MCF 10A (cell line): Measurements from ENCODE around the gene PKD1. TPM values are rescaled to one million over a fixed set of nuclear protein-coding genes. Genes with fewer than 3 reads are reported as not detected.

Experiments
- BruUV-seq: library from RNA; stranded (reverse); fragments of 400-500 nt; replicated peaks from 2 replicates; lab custom pipeline; 2021; lab: Mats Ljungman, UMichigan
- CTCF ChIA-PET: fragments of 300-600 bp; sonication (Branson Sonifier 250); formaldehyde crosslinking; extraction: SDS; loops from one replicate; lab custom pipeline; 2021; ENCODE audit warnings: antibody characterized with exemption, inconsistent platforms; lab: Yijun Ruan, JAX
- POLR2A ChIA-PET: fragments of 300-600, 350-650 bp; sonication (Branson Sonifier 250); formaldehyde crosslinking; extraction: SDS; loops from one replicate; lab custom pipeline; 2020; ENCODE audit warnings: antibody characterized with exemption, inconsistent platforms; lab: Yijun Ruan, JAX
- DNase-seq: peaks from one replicate; pipeline ENCODE4 v3.0.0-alpha.2; 2018; ENCODE audit not compliant: unreplicated experiment
- H3K27ac Mint-ChIP-seq: one replicate; pipeline ENCODE4 v1.8.0; 2022; ENCODE audit warnings: mild to moderate bottlenecking, low read depth, mixed read lengths; ENCODE audit not compliant: unreplicated experiment
- H3K27me3 Mint-ChIP-seq: one replicate; pipeline ENCODE4 v1.8.0; 2022; ENCODE audit warnings: mixed read lengths; ENCODE audit not compliant: insufficient read depth, unreplicated experiment
- H3K36me3 Mint-ChIP-seq: one replicate; pipeline ENCODE4 v1.8.0; 2022; ENCODE audit warnings: mild to moderate bottlenecking, moderate library complexity, mixed read lengths; ENCODE audit not compliant: insufficient read depth, unreplicated experiment
- H3K4me1 Mint-ChIP-seq: one replicate; pipeline ENCODE4 v1.8.0; 2022; ENCODE audit warnings: mixed read lengths; ENCODE audit not compliant: insufficient read depth, unreplicated experiment
- H3K4me3 Mint-ChIP-seq: one replicate; pipeline ENCODE4 v1.8.0; 2022; ENCODE audit warnings: mild to moderate bottlenecking, moderate library complexity, mixed read lengths; ENCODE audit not compliant: unreplicated experiment
- H3K9me3 Mint-ChIP-seq: one replicate; pipeline ENCODE4 v1.8.0; 2022; ENCODE audit warnings: mixed read lengths; ENCODE audit not compliant: unreplicated experiment
- intact Hi-C: fragments of 100-400 bp; cut with micrococcal nuclease; formaldehyde crosslinking; loops from 2 replicates; pipeline ENCODE4 v1.14.1; 2022
- total RNA-seq: library from RNA; stranded (reverse); gene quantifications from 2 replicates; pipeline ENCODE4 v1.2.3, GENCODE V29; 2022
- TF ChIP-seq, protein P1 (sequence below): fragments of 200-600 bp; IDR thresholded peaks from one replicate; pipeline ENCODE4 v1.8.0; 2022; ENCODE audit warnings: antibody characterized with exemption, mild to moderate bottlenecking; ENCODE audit not compliant: unreplicated experiment

PKD1 gene
- total RNA-seq, 1 experiment from 2014 or later = 187 TPM

DNA sequence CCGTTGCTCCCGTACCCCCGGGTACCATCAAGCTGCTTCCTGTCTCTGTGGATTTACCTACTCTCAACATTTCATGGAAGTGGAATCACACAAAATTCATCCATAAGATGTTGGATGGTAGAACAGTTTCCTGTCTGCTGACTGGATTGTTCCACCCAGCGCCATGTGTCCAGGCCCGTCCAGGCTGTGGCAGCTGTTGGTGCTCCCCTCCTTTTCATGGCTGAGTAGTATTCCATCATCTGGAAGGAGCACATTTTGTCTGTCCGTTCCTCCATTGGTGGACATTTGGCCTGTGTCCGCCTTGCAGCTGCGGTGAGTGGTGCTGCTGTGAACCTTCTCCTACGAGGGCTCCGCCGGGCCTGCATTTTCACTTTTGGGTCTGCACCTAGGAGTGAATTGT is 69.6 kb downstream of the PKD1 start:
- ChIA-PET CTCF (interaction anchor here (0.7 kb wide), 1 partner anchor 19 kb away, joined by 3 read pairs; no protein-coding TSS in a partner anchor), POLR2A (no interaction called here)
- H3K4me1 Mint-ChIP-seq = no peaks in the 10 kb centered on the region
- H3K27me3 Mint-ChIP-seq = no peaks in the 10 kb centered on the region
- H3K4me3 Mint-ChIP-seq = no peak overlapping the region
- BruUV-seq = no TSS peak
- H3K27ac Mint-ChIP-seq = no peak overlapping the region
- no peaks in the 10 kb centered on the region for H3K9me3 Mint-ChIP-seq
- peaks cover 39% of the 10 kb centered on the region for H3K36me3 Mint-ChIP-seq
- no peak for DNase-seq
- intact Hi-C loops = no loop called here
- TF ChIP-seq, protein P1, sequence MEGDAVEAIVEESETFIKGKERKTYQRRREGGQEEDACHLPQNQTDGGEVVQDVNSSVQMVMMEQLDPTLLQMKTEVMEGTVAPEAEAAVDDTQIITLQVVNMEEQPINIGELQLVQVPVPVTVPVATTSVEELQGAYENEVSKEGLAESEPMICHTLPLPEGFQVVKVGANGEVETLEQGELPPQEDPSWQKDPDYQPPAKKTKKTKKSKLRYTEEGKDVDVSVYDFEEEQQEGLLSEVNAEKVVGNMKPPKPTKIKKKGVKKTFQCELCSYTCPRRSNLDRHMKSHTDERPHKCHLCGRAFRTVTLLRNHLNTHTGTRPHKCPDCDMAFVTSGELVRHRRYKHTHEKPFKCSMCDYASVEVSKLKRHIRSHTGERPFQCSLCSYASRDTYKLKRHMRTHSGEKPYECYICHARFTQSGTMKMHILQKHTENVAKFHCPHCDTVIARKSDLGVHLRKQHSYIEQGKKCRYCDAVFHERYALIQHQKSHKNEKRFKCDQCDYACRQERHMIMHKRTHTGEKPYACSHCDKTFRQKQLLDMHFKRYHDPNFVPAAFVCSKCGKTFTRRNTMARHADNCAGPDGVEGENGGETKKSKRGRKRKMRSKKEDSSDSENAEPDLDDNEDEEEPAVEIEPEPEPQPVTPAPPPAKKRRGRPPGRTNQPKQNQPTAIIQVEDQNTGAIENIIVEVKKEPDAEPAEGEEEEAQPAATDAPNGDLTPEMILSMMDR = no peak

DNA sequence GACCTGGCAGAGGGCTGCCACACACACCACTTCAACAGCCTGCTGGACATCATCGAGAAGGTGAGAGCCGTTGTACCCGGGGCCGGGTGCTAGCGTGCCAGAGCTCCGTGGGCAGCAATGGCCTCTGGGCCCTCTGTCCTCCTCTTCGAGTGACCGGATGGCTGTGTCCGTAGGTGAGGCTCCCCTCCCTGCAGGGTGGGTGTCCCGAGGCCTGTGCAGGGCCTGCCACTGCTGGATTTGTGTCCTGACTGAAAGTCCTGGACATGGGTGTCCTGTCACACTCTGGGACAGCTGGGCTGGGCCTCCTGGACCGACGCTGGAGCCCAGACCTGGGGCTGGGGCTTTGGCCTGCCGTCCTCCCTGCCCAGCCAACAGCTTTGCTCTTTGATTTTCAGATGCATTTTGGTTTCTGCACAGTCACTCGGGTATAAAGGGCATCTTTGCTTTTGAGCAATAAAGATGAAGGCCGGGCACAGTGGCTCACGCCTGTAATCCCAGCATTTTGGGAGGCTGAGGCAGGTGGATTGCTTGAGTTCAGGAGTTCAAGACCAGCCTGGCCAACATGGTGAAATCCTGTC is 71.2 kb downstream of the PKD1 start:
- Mint-ChIP-seq H3K27ac (no peak overlapping the region), H3K36me3 (peaks cover 38% of the 10 kb centered on the region), H3K9me3 (no peaks in the 10 kb centered on the region), H3K4me1 (no peaks in the 10 kb centered on the region), H3K27me3 (no peaks in the 10 kb centered on the region), H3K4me3 (no peak overlapping the region)
- ChIA-PET POLR2A (interaction anchor here (1.0 kb wide), 1 partner anchor 17 kb away, joined by 3 read pairs; the partner anchor contains the start of genes NTHL1 and TSC2), CTCF (interaction anchor here (0.6 to 0.7 kb wide), 4 partner anchors 14 to 1353 kb away, joined by 3 read pairs; no protein-coding TSS in a partner anchor)
- no peak for DNase-seq
- intact Hi-C loops = no loop called here
- no TSS peak for BruUV-seq
- TF ChIP-seq, protein P1 = no peak

DNA sequence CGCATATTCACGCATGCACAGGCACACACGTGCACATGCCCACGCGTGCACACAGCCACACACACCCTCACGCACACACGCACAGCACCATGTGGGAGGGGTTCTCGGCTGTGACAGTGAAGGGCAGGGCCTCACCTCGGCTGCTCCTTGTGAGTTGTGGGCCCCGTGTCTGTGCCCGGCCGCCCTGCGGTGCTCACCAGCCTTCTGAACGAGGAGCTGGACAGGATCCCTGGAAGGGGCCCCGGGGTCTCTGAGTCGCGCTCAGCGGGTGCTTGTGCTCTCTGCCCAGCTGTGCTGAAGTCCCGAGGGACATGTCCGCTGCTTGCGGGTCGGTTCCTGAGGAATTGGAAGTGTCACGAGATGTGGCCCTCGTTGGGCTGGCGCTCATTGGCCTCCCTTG is 71.8 kb downstream of the PKD1 start:
- H3K9me3 Mint-ChIP-seq = no peaks in the 10 kb centered on the region
- H3K27ac Mint-ChIP-seq = no peak overlapping the region
- H3K36me3 Mint-ChIP-seq = peaks cover 35% of the 10 kb centered on the region
- TF ChIP-seq, protein P1 = no peak
- no peak overlapping the region for H3K4me3 Mint-ChIP-seq
- no peak for DNase-seq
- intact Hi-C loops = no loop called here
- H3K4me1 Mint-ChIP-seq = no peaks in the 10 kb centered on the region
- POLR2A ChIA-PET = interaction anchor here (0.8 to 1.0 kb wide), 2 partner anchors 16 to 41 kb away, joined by 3 read pairs; partner anchors contain the start of genes NTHL1 and TSC2
- no peaks in the 10 kb centered on the region for H3K27me3 Mint-ChIP-seq
- CTCF ChIA-PET = interaction anchor here (0.6 kb wide), 2 partner anchors 14 to 1353 kb away, joined by 3 read pairs; no protein-coding TSS in a partner anchor
- BruUV-seq = no TSS peak

DNA sequence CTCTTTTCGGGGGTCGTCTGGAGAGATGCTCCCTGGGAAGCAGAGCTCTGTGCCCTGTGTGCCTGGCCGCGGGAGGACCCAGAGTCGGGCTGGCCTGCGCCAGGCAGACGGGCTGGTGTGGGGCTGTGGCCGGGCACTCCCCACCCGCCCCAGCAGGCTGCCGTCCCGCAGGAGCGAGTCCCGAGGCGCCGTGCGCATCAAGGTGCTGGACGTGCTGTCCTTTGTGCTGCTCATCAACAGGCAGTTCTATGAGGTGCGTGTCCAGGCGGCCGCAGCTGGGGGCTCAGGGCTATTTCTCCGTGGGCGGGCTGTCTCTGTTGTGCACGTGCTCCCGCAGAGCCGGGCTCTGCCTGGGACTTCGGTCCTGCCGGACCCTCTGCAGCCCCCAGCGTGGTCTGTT is 72.9 kb downstream of the PKD1 start:
- intact Hi-C loops = no loop called here
- H3K27ac Mint-ChIP-seq = no peak overlapping the region
- no peak for DNase-seq
- BruUV-seq = no TSS peak
- no peaks in the 10 kb centered on the region for H3K9me3 Mint-ChIP-seq
- TF ChIP-seq, protein P1 = no peak
- no peaks in the 10 kb centered on the region for H3K27me3 Mint-ChIP-seq
- ChIA-PET CTCF (no interaction called here), POLR2A (no interaction called here)
- no peaks in the 10 kb centered on the region for H3K4me1 Mint-ChIP-seq
- H3K36me3 Mint-ChIP-seq = peaks cover 25% of the 10 kb centered on the region
- no peak overlapping the region for H3K4me3 Mint-ChIP-seq
